ENCODE data around the gene UGT1A5.
A peak's percentile ranks its signal among the peaks of the same experiment; 100 is the strongest.
"Not testable (repeated sequence)": the region's sequence is repeated elsewhere in the genome, so short reads cannot be mapped to it uniquely, and the experiment has no call there.

UGT1A5 gene

GRCh38 chr2:233728723-233729301 lies 16.1 kb downstream of the UGT1A5 start, which contains the start of gene UGT1A3:
Gene UGT1A3 (plus strand): TSS chr2:233729042. CDS start chr2:233729127, 85 bp downstream.
- TF ChIP-seq ZFX (IDR thresholded peaks at IDR 0.05) (no peak), CTCF (conservative IDR thresholded peaks at IDR 0.05) (no peak)
- H3K27ac ChIP-seq = no peak within 1 kb of the TSS

GRCh38 chr2:233736868-233737653 lies 24.4 kb downstream of the UGT1A5 start:
- peak overlapping the region; percentile 2; the same call in 1 of the 2 replicates for H3K27ac ChIP-seq

- TF ChIP-seq CTCF (conservative IDR thresholded peaks at IDR 0.05) (no peak), ZFX (IDR thresholded peaks at IDR 0.05) (no peak)
- H3K27ac ChIP-seq = no peak overlapping the region
These were observed 28.2 kb downstream of the UGT1A5 start for GRCh38 chr2:233740870-233741269.

GRCh38 chr2:233743464-233744259 lies 31.0 kb downstream of the UGT1A5 start:
- TF ChIP-seq ZFX (IDR thresholded peaks at IDR 0.05) (no peak), CTCF (conservative IDR thresholded peaks at IDR 0.05) (no peak)
- no peak overlapping the region for H3K27ac ChIP-seq

- TF ChIP-seq CTCF (conservative IDR thresholded peaks at IDR 0.05) = no peak
- no peak for TF ChIP-seq ZFX (IDR thresholded peaks at IDR 0.05)
- no peak overlapping the region for H3K27ac ChIP-seq
These were observed 32.5 kb downstream of the UGT1A5 start for GRCh38 chr2:233745073-233745755.

- H3K27ac ChIP-seq = not testable (repeated sequence)
These were observed 33.1 kb downstream of the UGT1A5 start for GRCh38 chr2:233745838-233746237.

- TF ChIP-seq CTCF (conservative IDR thresholded peaks at IDR 0.05) (no peak), ZFX (IDR thresholded peaks at IDR 0.05) (no peak)
- no peak overlapping the region for H3K27ac ChIP-seq
These were observed 34.0 kb downstream of the UGT1A5 start for GRCh38 chr2:233746475-233747282.
